H1 (cell line): ENCODE data around the gene REPIN1. TPM values are rescaled to one million over a fixed set of nuclear protein-coding genes. Genes with fewer than 3 reads are reported as not detected.

ENCODE experiments used
- CTCF ChIA-PET: fragments of 300-600 bp; sonication (Branson Sonifier 250); formaldehyde crosslinking; loops from one replicate; lab custom pipeline; 2021; ENCODE audit not compliant: partially characterized antibody; lab: Charles Lee
- POLR2A ChIA-PET: fragments of 300-600 bp; sonication (Branson Sonifier 250); formaldehyde crosslinking; loops from one replicate; lab custom pipeline; 2021; ENCODE audit warnings: inconsistent platforms; ENCODE audit not compliant: partially characterized antibody; lab: Charles Lee
- DNase-seq, 2 experiments: peaks; one replicate each; pipeline versions ENCODE4 v3.0.0 to v3.0.0-alpha.2; 2010 to 2022; ENCODE audit warnings: low spot score in 2 of 2, low read depth in 1 of 2, mixed read lengths in 1 of 2
- FAIRE-seq: peaks from 2 replicates; lab custom pipeline; 2011; peaks lifted over from hg19 to GRCh38; lab: Jason Lieb, UNC
- H2AFZ ChIP-seq: 2 replicates; pipeline ENCODE4 v1.8.1; 2012; ENCODE audit warnings: low read length, inconsistent platforms
- H2AK5ac ChIP-seq: 2 replicates; pipeline ENCODE4 v1.6.1; 2013; ENCODE audit warnings: low read depth, low read length
- H2BK120ac ChIP-seq: replicated peaks from 2 replicates; pipeline ENCODE3; 2013; ENCODE audit warnings: low read depth, low read length, inconsistent platforms
- H2BK12ac ChIP-seq: 2 replicates; pipeline ENCODE4 v1.6.1; 2013; ENCODE audit warnings: low read depth, low read length
- H2BK15ac ChIP-seq: 2 replicates; pipeline ENCODE4 v1.6.1; 2013; ENCODE audit warnings: low read length
- H2BK20ac ChIP-seq: 2 replicates; pipeline ENCODE4 v1.6.1; 2013; ENCODE audit warnings: low read length
- H2BK5ac ChIP-seq: 2 replicates; pipeline ENCODE4 v1.6.1; 2013; ENCODE audit warnings: low read depth, low read length
- H3K14ac ChIP-seq: 2 replicates; pipeline ENCODE4 v1.6.1; 2013; ENCODE audit warnings: inconsistent platforms; ENCODE audit not compliant: insufficient read length
- H3K18ac ChIP-seq: 2 replicates; pipeline ENCODE4 v1.6.1; 2013; ENCODE audit warnings: low read length; ENCODE audit errors: extremely low read depth
- H3K23ac ChIP-seq: 2 replicates; pipeline ENCODE4 v1.6.1; 2013; ENCODE audit warnings: inconsistent platforms; ENCODE audit not compliant: insufficient read length
- H3K23me2 ChIP-seq: 2 replicates; pipeline ENCODE4 v1.6.1; 2013; ENCODE audit warnings: low read depth, low read length
- H3K27ac ChIP-seq: 2 replicates; pipeline ENCODE4 v1.6.1; 2011; ENCODE audit warnings: low read depth, low read length, inconsistent platforms
- H3K27me3 ChIP-seq, 4 experiments: replicated peaks in 1 of 4; 1 replicate in 1 of 4; 2 replicates in 3 of 4; pipeline versions ENCODE4 v1.6.1 to v1.8.1; 2011 to 2013; ENCODE audit warnings: low read length in 3 of 4, mild to moderate bottlenecking in 3 of 4, inconsistent platforms in 2 of 4, mixed read lengths in 2 of 4, moderate library complexity in 1 of 4; ENCODE audit not compliant: control insufficient read depth in 3 of 4, insufficient read depth in 3 of 4; ENCODE audit errors: extremely low read depth in 1 of 4
- H3K36me3 ChIP-seq, 4 experiments: 2 replicates each; pipeline versions ENCODE4 v1.6.1 to v1.8.1; 2011 to 2013; ENCODE audit warnings: mild to moderate bottlenecking in 4 of 4, low read length in 3 of 4, moderate library complexity in 2 of 4, control low read depth in 1 of 4, inconsistent platforms in 1 of 4; ENCODE audit not compliant: insufficient read depth in 4 of 4, control insufficient read depth in 2 of 4
- H3K4ac ChIP-seq: replicated peaks from 2 replicates; pipeline ENCODE3; 2013; ENCODE audit warnings: low read length, low read depth, mixed read lengths, inconsistent platforms; ENCODE audit not compliant: insufficient read length
- H3K4me1 ChIP-seq, 4 experiments: replicated peaks in 1 of 4; 1 replicate in 1 of 4; 2 replicates in 3 of 4; pipeline versions ENCODE4 v1.6.1 to v1.8.1; 2011 to 2013; ENCODE audit warnings: low read length in 3 of 4, inconsistent platforms in 2 of 4, mixed read lengths in 1 of 4; ENCODE audit not compliant: insufficient read depth in 4 of 4, control insufficient read depth in 3 of 4
- H3K4me2 ChIP-seq, 2 experiments: 2 replicates each; pipeline versions ENCODE4 v1.6.1 to v1.8.1; 2011 to 2013; ENCODE audit warnings: low read depth in 2 of 2, low read length in 2 of 2, control low read depth in 1 of 2, inconsistent platforms in 1 of 2, mild to moderate bottlenecking in 1 of 2; ENCODE audit not compliant: insufficient read depth in 1 of 2
- H3K4me3 ChIP-seq, 4 experiments: fragments of 200-600, 300-600 bp in 1 of 4; sonication (generic), shearing (Covaris generic), sonication (Bioruptor Twin) in 1 of 4; 2 replicates each; pipeline versions ENCODE4 v1.5.1 to v1.8.1; 2011 to 2016; ENCODE audit warnings: low read length in 4 of 4, low read depth in 3 of 4, control low read depth in 2 of 4, inconsistent platforms in 2 of 4, mild to moderate bottlenecking in 2 of 4, mixed read lengths in 1 of 4, moderate library complexity in 1 of 4; ENCODE audit not compliant: insufficient read depth in 2 of 4; ENCODE audit errors: extremely low read depth in 1 of 4
- H3K56ac ChIP-seq: replicated peaks from 2 replicates; pipeline ENCODE3; 2013; ENCODE audit warnings: low read depth, mild to moderate bottlenecking, mixed read lengths, low read length, inconsistent platforms; ENCODE audit not compliant: insufficient read length
- H3K79me1 ChIP-seq: 2 replicates; pipeline ENCODE4 v1.6.1; 2013; ENCODE audit warnings: low read depth, low read length, control low read depth
- H3K79me2 ChIP-seq, 2 experiments: 2 replicates each; pipeline versions ENCODE4 v1.6.1 to v1.8.1; 2012 to 2013; ENCODE audit warnings: low read length in 2 of 2, mild to moderate bottlenecking in 2 of 2, inconsistent platforms in 1 of 2; ENCODE audit not compliant: insufficient read depth in 2 of 2, control insufficient read depth in 1 of 2
- H3K9ac ChIP-seq, 4 experiments: replicated peaks in 1 of 4; 1 replicate in 1 of 4; 2 replicates in 3 of 4; pipeline versions ENCODE4 v1.6.1 to v1.8.1; 2011 to 2013; ENCODE audit warnings: low read depth in 3 of 4, low read length in 3 of 4, control low read depth in 2 of 4, mild to moderate bottlenecking in 2 of 4, moderate library complexity in 2 of 4, inconsistent platforms in 1 of 4; ENCODE audit errors: extremely low read depth in 1 of 4
- H3K9me3 ChIP-seq, 2 experiments: 2 replicates each; pipeline versions ENCODE4 v1.6.1 to v1.8.1; 2012 to 2013; ENCODE audit warnings: mild to moderate bottlenecking in 2 of 2, moderate library complexity in 2 of 2, control low read depth in 1 of 2, inconsistent platforms in 1 of 2, low read depth in 1 of 2, low read length in 1 of 2, mixed read lengths in 1 of 2; ENCODE audit not compliant: insufficient read depth in 2 of 2
- H4K20me1 ChIP-seq, 2 experiments: replicated peaks in 1 of 2; 2 replicates each; pipeline versions ENCODE3 to v1.8.1; 2011 to 2013; ENCODE audit warnings: inconsistent platforms in 2 of 2, low read length in 2 of 2, mild to moderate bottlenecking in 1 of 2; ENCODE audit not compliant: insufficient read depth in 2 of 2, control insufficient read depth in 1 of 2
- H4K5ac ChIP-seq: 2 replicates; pipeline ENCODE4 v1.6.1; 2013; ENCODE audit warnings: low read length, low read depth, mixed read lengths, inconsistent platforms; ENCODE audit not compliant: insufficient read length
- H4K8ac ChIP-seq: 2 replicates; pipeline ENCODE4 v1.8.0; 2013; ENCODE audit warnings: mild to moderate bottlenecking, moderate library complexity, low read length, inconsistent platforms; ENCODE audit not compliant: insufficient read depth; ENCODE audit errors: extremely low read depth
- H4K91ac ChIP-seq: replicated peaks from 2 replicates; pipeline ENCODE3; 2013; ENCODE audit warnings: low read length, mixed read lengths, inconsistent platforms; ENCODE audit not compliant: insufficient read length
- ASH2L ChIP-seq: fragments of 200-600, 300-600 bp; sonication (generic); IDR thresholded peaks from one replicate; pipeline ENCODE4 v1.7.1; 2017; ENCODE audit warnings: low read length
- CBX8 ChIP-seq: fragments of 300-800, 300-1000 bp; sonication (generic); IDR thresholded peaks from 2 replicates; pipeline ENCODE4 v1.7.1; 2016; ENCODE audit warnings: low read depth, low read length, borderline replicate concordance
- EP300 ChIP-seq, 2 experiments: IDR thresholded peaks; 1 replicate in 1 of 2; 2 replicates in 1 of 2; pipeline ENCODE4 v1.6.1; 2011 to 2012; ENCODE audit warnings: low read depth in 2 of 2, low read length in 2 of 2, mild to moderate bottlenecking in 2 of 2, borderline replicate concordance in 1 of 2, inconsistent platforms in 1 of 2, moderate library complexity in 1 of 2
- HDAC6 ChIP-seq: IDR thresholded peaks from one replicate; pipeline ENCODE4 v1.7.1; 2012; ENCODE audit warnings: low read depth, mild to moderate bottlenecking, inconsistent platforms, low read length, moderate library complexity
- RAD21 ChIP-seq, 2 experiments: IDR thresholded peaks in 1 of 2; conservative IDR thresholded peaks in 1 of 2; 2 replicates each; pipeline ENCODE4 v1.6.1; 2011; ENCODE audit warnings: low read depth in 2 of 2, low read length in 2 of 2, improper control_type of control experiment in 1 of 2, inconsistent platforms in 1 of 2, mild to moderate bottlenecking in 1 of 2, moderate library complexity in 1 of 2
- WGBS, 2 experiments: shearing (Covaris generic) in 1 of 2; methylation state at CpG; one replicate each; pipeline versions ENCODE4 v1.1.6 to v1.1.7; 2013 to 2015; ENCODE audit warnings: low lambda C conversion rate in 2 of 2, mixed read lengths in 2 of 2, inconsistent platforms in 1 of 2, low coverage in 1 of 2, missing lambda C conversion rate in 1 of 2; ENCODE audit not compliant: insufficient replicate concordance in 2 of 2, insufficient coverage in 1 of 2, insufficient read length in 1 of 2; ENCODE audit errors: extremely low coverage in 1 of 2, missing lambda C conversion rate in 1 of 2; 5-methylcytosine and 5-hydroxymethylcytosine counted together
- polyA plus RNA-seq, 7 experiments: library from polyadenylated mRNA; depleted of rRNA in 3 of 7; stranded (reverse) in 5 of 7; unstranded in 2 of 7; fragments of >200 nt in 5 of 7; fragments of 200-250 nt in 2 of 7; gene quantifications; 1 replicate in 5 of 7; 2 replicates in 1 of 7; 4 replicates in 1 of 7; pipeline versions ENCODE4 v1.2.1 to v1.2.3, GENCODE V29; 2011 to 2013; ENCODE audit warnings: missing spikeins in 2 of 7, mixed read lengths in 2 of 7
- total RNA-seq: library from RNA; stranded (reverse); fragmentation: NEBNext Ultra II Directional; extraction: Animal tissue kit (Norgen Biotek cat#: 25700); gene quantifications from 2 replicates; pipeline ENCODE4 v1.2.1, GENCODE V29; 2021
- TF ChIP-seq, protein P1 (sequence below): IDR thresholded peaks from 2 replicates; pipeline ENCODE4 v1.6.1; 2011; ENCODE audit warnings: low read depth, mild to moderate bottlenecking, low read length; ENCODE audit not compliant: insufficient read depth
- TF ChIP-seq, protein P2 (sequence below): IDR thresholded peaks from 2 replicates; pipeline ENCODE4 v1.6.1; 2012; ENCODE audit warnings: inconsistent platforms

REPIN1 gene
- total and polyA plus RNA-seq, 2 of the 8 experiments (the other 6 are each of a cell fraction or from before 2014, with no cell fraction given), result 98.6 to 125 TPM

DNA sequence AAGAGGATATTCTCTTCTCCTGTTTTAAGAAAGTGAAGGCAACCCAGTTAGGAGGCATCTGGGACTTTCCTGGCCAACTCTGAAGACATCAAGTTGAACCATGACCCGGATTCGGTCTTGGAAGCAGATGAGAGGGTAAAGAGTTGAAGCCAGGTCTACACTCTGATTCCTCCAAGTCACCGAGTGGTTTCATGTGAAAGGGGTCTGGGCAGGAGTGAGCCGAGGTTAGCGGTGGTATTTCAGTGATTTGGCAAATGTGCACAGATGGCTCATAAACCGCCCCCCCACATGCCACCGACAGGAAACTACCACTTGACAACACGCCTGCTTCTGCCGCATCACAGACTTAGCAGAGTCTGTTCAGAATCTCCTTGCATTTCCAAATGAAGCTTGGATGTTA, 11.4 kb upstream of the REPIN1 start:
- H3K56ac ChIP-seq, result no peak overlapping the region
- H2BK120ac ChIP-seq, result no peak overlapping the region
- peaks cover 13% of the 10 kb centered on the region; the same call in 1 of the 2 replicates for H3K23me2 ChIP-seq
- H3K23ac ChIP-seq, result no peak overlapping the region
- ChIA-PET POLR2A (no interaction called here), CTCF (interaction anchor here (0.6 to 4.8 kb wide), 19 partner anchors 11 to 73 kb away, joined by 3 to 41 read pairs (median 5); partner anchors contain the start of gene REPIN1)
- 0 out of 2 replicates have a peak overlapping the region, but pooled peaks have one; percentile 75 for H2BK15ac ChIP-seq
- H4K8ac ChIP-seq, result no peak overlapping the region
- H4K20me1 ChIP-seq, result peaks cover 0 to 5% of the 10 kb centered on the region in 2 experiments
- H2AK5ac ChIP-seq, result no peak overlapping the region
- peaks cover 11 to 15% (median 11%) of the 10 kb centered on the region in 4 experiments for H3K4me1 ChIP-seq
- H2BK12ac ChIP-seq, result no peak overlapping the region
- H3K4me3 ChIP-seq, result no peak overlapping the region
- no peaks in the 10 kb centered on the region for H3K9me3 ChIP-seq
- peak overlapping the region; percentile 22 for H4K91ac ChIP-seq
- H3K79me1 ChIP-seq, result no peaks in the 10 kb centered on the region; the same call in 1 of the 2 replicates
- no peak for FAIRE-seq
- no peak overlapping the region for H2BK5ac ChIP-seq
- no peak overlapping the region for H3K9ac ChIP-seq
- H3K4me2 ChIP-seq, result no peak overlapping the region
- H2AFZ ChIP-seq, result no peak overlapping the region
- no peak overlapping the region for H3K18ac ChIP-seq
- no peak overlapping the region for H3K27ac ChIP-seq
- no peak overlapping the region for H4K5ac ChIP-seq
- H3K4ac ChIP-seq, result no peak overlapping the region
- peak overlapping the region; percentile 0; the same call in 1 of the 2 replicates for H2BK20ac ChIP-seq
- no peak for DNase-seq
- WGBS, 2 experiments, result 87% methylated on average over 9 of the region's 9 CpGs; no CpG with 5 or more reads in 1 of the 2 experiments
- H3K79me2 ChIP-seq, result no peaks in the 10 kb centered on the region
- no peaks in the 10 kb centered on the region for H3K36me3 ChIP-seq
- no peaks in the 10 kb centered on the region; a peak in 1 of 7 replicates for H3K27me3 ChIP-seq
- H3K14ac ChIP-seq, result no peak overlapping the region
- TF ChIP-seq HDAC6 (no peak), ASH2L (no peak), CBX8 (no peak), RAD21 (IDR thresholded peaks at IDR 0.05 in 1 of 2, conservative IDR thresholded peaks at IDR 0.05 in 1 of 2; ENCODE audit: low read depth in 2 of 2, low read length in 2 of 2) (no peak), EP300 (IDR thresholded peaks at IDR 0.05; ENCODE audit: borderline replicate concordance in 1 of 2, low read depth in 2 of 2, low read length in 2 of 2) (no peak)
- TF ChIP-seq, protein P1, sequence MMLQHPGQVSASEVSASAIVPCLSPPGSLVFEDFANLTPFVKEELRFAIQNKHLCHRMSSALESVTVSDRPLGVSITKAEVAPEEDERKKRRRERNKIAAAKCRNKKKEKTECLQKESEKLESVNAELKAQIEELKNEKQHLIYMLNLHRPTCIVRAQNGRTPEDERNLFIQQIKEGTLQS, result no peak
- TF ChIP-seq, protein P2, sequence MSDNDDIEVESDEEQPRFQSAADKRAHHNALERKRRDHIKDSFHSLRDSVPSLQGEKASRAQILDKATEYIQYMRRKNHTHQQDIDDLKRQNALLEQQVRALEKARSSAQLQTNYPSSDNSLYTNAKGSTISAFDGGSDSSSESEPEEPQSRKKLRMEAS, result no peak
